SU-DHL-6 (cell line): ENCODE data around the gene TSPAN32.

ENCODE experiments used
- H2AFZ ChIP-seq: fragments of 200-600 bp; sonication (generic); 2 replicates; pipeline ENCODE4 v1.6.1; 2014; ENCODE audit warnings: low read depth, mild to moderate bottlenecking, moderate library complexity, mixed read lengths, antibody characterized with exemption, low read length; ENCODE audit not compliant: severe bottlenecking
- H3F3A ChIP-seq: fragments of 200-600 bp; shearing (Covaris generic); 2 replicates; pipeline ENCODE4 v1.6.0; 2016; ENCODE audit warnings: antibody characterized with exemption, mild to moderate bottlenecking; ENCODE audit not compliant: insufficient read depth
- H3K27ac ChIP-seq: fragments of 200-600 bp; sonication (generic); 2 replicates; pipeline ENCODE4 v1.5.1; 2016; ENCODE audit warnings: low read depth, mild to moderate bottlenecking, low read length, moderate library complexity, mixed read lengths
- H3K27me3 ChIP-seq: fragments of 200-600 bp; sonication (generic), shearing (Covaris generic); 2 replicates; pipeline ENCODE4 v1.6.0; 2014; ENCODE audit warnings: mild to moderate bottlenecking, low read length
- H3K36me3 ChIP-seq: fragments of 200-600 bp; sonication (generic); 2 replicates; pipeline ENCODE4 v1.6.1; 2014; ENCODE audit warnings: mild to moderate bottlenecking, low read length, mixed read lengths
- H3K4me2 ChIP-seq: fragments of 300-600, 200-600 bp; shearing (Covaris generic), sonication (generic); 2 replicates; pipeline ENCODE4 v1.6.0; 2014; ENCODE audit warnings: low read length, low read depth, mild to moderate bottlenecking; ENCODE audit not compliant: poor library complexity, severe bottlenecking
- H3K4me3 ChIP-seq: fragments of 200-600 bp; sonication (generic); 2 replicates; pipeline ENCODE4 v1.5.1; 2014; ENCODE audit warnings: antibody characterized with exemption, low read length, mild to moderate bottlenecking, mixed read lengths; ENCODE audit not compliant: insufficient read depth, poor library complexity, severe bottlenecking
- H3K79me2 ChIP-seq: fragments of 200-600 bp; sonication (generic); 2 replicates; pipeline ENCODE4 v1.6.1; 2014; ENCODE audit warnings: mild to moderate bottlenecking, low read length, moderate library complexity; ENCODE audit not compliant: insufficient read depth
- H3K9ac ChIP-seq: fragments of 200-600 bp; sonication (generic); 2 replicates; pipeline ENCODE4 v1.7.0; 2014; ENCODE audit warnings: mild to moderate bottlenecking, low read length
- H3K9me2 ChIP-seq: fragments of 200-600 bp; sonication (generic); replicated peaks from 2 replicates; pipeline ENCODE4 v1.6.1; 2014; ENCODE audit warnings: low read length; ENCODE audit not compliant: insufficient read depth
- H3K9me3 ChIP-seq: fragments of 200-600 bp; sonication (generic); 2 replicates; pipeline ENCODE4 v1.6.1; 2014; ENCODE audit warnings: low read length, mixed read lengths; ENCODE audit not compliant: insufficient read depth
- H4K20me1 ChIP-seq: fragments of 200-600 bp; sonication (generic); 2 replicates; pipeline ENCODE4 v1.6.1; 2014; ENCODE audit warnings: low read depth, mild to moderate bottlenecking, antibody characterized with exemption, low read length, moderate library complexity, mixed read lengths
- EZH2phosphoT487 ChIP-seq: fragments of 200-600 bp; sonication (generic), shearing (Covaris generic); conservative IDR thresholded peaks from 2 replicates; pipeline ENCODE4 v1.6.1; 2018; ENCODE audit warnings: mild to moderate bottlenecking, antibody characterized with exemption, low read length, moderate library complexity, mixed read lengths
- TF ChIP-seq, protein P1 (sequence below): fragments of 200-600 bp; sonication (generic); IDR thresholded peaks from one replicate; pipeline ENCODE4 v1.5.1; 2017; ENCODE audit warnings: antibody characterized with exemption, mild to moderate bottlenecking, low read length, moderate library complexity; ENCODE audit not compliant: insufficient read depth, poor library complexity, severe bottlenecking

Gene TSPAN32

DNA sequence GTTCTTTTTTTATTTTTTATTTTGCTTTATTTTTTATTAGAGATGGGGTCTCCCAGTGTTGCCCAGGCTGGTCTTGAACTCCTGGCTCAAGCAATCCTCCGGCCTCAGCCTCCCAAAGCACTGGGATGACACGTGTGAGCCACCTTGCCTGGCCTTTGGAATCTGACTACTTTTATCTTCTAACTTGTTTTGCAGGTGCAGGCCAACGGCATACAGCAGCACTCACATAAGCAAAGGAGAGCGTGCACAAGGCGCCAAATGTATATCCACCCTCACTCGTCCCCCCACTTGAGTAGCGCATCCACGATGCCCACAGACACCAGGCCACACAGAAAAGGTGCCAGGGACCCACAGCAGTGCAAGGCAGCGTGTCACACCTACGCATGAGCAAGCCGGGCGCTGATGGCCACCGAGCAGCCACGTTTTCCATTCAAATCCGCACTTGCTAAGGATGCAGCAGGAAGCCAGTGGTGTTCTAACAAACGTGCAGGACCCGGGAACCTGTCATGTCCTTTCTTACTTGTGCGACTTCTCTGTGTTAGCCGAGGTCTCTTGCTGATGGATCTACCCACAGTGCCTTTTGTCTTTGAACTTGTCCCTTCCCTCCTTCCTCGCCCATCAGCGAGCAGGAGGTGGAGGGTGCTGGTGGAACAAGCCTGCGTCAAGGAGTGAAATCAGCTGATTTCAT is 37.3 kb upstream of the TSPAN32 start:
- no peaks in the 10 kb centered on the region for H3K79me2 ChIP-seq
- no peak overlapping the region for H3K4me3 ChIP-seq
- H3K9me2 ChIP-seq = no peaks in the 10 kb centered on the region
- no peaks in the 10 kb centered on the region for H3K9me3 ChIP-seq
- H3K9ac ChIP-seq = no peak overlapping the region
- H3K27me3 ChIP-seq = no peaks in the 10 kb centered on the region
- no peaks in the 10 kb centered on the region for H4K20me1 ChIP-seq
- TF ChIP-seq EZH2phosphoT487 = no peak
- TF ChIP-seq, protein P1, sequence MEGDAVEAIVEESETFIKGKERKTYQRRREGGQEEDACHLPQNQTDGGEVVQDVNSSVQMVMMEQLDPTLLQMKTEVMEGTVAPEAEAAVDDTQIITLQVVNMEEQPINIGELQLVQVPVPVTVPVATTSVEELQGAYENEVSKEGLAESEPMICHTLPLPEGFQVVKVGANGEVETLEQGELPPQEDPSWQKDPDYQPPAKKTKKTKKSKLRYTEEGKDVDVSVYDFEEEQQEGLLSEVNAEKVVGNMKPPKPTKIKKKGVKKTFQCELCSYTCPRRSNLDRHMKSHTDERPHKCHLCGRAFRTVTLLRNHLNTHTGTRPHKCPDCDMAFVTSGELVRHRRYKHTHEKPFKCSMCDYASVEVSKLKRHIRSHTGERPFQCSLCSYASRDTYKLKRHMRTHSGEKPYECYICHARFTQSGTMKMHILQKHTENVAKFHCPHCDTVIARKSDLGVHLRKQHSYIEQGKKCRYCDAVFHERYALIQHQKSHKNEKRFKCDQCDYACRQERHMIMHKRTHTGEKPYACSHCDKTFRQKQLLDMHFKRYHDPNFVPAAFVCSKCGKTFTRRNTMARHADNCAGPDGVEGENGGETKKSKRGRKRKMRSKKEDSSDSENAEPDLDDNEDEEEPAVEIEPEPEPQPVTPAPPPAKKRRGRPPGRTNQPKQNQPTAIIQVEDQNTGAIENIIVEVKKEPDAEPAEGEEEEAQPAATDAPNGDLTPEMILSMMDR = no peak
- H3K4me2 ChIP-seq = no peak overlapping the region
- H3K27ac ChIP-seq = no peak overlapping the region
- no peak overlapping the region for H2AFZ ChIP-seq
- no peaks in the 10 kb centered on the region for H3F3A ChIP-seq
- H3K36me3 ChIP-seq = no peaks in the 10 kb centered on the region

DNA sequence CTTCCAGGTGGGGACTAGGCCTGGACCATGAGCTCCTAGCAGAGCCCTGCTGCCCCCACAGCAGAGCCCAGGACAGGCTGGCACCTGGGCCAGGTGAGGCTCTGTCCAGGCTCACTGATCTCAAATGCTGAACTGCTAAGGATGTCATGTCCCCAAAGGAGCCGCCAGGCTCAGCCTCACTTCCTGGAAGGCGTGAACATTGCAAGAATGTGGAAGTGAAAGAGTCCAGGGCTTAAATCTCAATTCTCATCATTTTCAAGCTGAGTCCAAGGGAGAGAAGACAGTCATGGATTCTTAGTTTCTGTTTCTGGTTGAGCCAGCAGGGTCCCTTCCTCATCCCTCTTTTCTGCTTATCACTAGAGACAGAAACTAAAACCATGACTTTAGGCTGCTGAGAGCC is 36.4 kb upstream of the TSPAN32 start:
- Histone ChIP-seq H3K79me2 (no peaks in the 10 kb centered on the region), H4K20me1 (no peaks in the 10 kb centered on the region), H3K9ac (no peak overlapping the region), H3K27ac (no peak overlapping the region), H3K36me3 (no peaks in the 10 kb centered on the region), H3K9me2 (no peaks in the 10 kb centered on the region), H3K27me3 (no peaks in the 10 kb centered on the region), H3K4me2 (no peak overlapping the region), H3F3A (no peaks in the 10 kb centered on the region), H2AFZ (no peak overlapping the region), H3K9me3 (no peaks in the 10 kb centered on the region), H3K4me3 (no peak overlapping the region)
- TF ChIP-seq EZH2phosphoT487 = no peak
- TF ChIP-seq, protein P1 = no peak

DNA sequence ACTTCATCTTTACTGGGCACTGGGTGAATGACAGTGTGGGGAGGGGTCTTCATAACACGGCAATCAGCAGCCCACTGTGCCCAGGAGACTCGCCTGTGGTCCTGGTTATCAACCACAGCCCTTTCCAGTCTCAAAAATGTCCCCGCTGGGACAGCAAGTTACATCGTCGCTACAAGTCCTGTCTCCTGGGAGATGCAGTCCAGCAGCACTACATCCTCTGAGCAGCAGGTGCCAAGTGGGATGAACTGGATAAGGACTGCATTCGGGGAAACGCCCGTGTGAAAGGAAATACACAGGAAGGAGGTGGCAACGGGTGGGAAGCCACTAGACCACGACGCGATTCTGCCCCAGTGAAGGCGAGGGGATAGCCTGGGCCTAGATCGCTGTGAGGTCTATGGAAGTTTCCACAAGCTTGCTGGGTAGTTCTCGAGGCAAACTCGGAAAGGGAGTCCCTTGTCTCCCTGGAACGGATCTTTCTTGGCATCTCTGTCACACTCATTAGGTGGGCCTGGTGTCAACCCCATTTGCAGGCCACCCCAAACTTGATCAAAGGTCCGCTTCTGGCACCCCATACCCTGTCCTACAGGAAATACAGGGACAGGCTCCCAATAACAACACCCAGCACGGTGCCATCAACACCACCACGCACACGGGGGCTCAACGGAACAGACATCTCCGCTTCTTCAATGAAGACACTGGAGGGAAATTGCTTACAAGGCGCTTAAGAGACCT is 35.8 kb upstream of the TSPAN32 start:
- Histone ChIP-seq H3K27ac (no peak overlapping the region), H2AFZ (no peak overlapping the region), H3K9me3 (no peaks in the 10 kb centered on the region), H3K36me3 (no peaks in the 10 kb centered on the region), H3F3A (no peaks in the 10 kb centered on the region), H3K4me3 (no peak overlapping the region), H3K4me2 (no peak overlapping the region), H3K9ac (no peak overlapping the region), H3K27me3 (no peaks in the 10 kb centered on the region), H3K79me2 (no peaks in the 10 kb centered on the region), H4K20me1 (no peaks in the 10 kb centered on the region), H3K9me2 (no peaks in the 10 kb centered on the region)
- TF ChIP-seq, protein P1 = no peak
- no peak for TF ChIP-seq EZH2phosphoT487
